Umbilical cord (tissue), 2 donors: ENCODE measurements around the gene BHLHE41. TPM values are rescaled to one million over a fixed set of nuclear protein-coding genes. Genes with fewer than 3 reads are reported as not detected.

Source experiments
- DNase-seq: peaks from one replicate; pipeline ENCODE4 v3.0.0-alpha.2; 2015; ENCODE audit warnings: low spot score
- total RNA-seq: library from RNA; depleted of rRNA; stranded (reverse); fragments of >200 nt; gene quantifications from one replicate; pipeline ENCODE4 v1.2.3, GENCODE V29; 2014; ENCODE audit warnings: low replicate concordance; ENCODE audit not compliant: insufficient read depth

The BHLHE41 gene
- total RNA-seq, 1 donor from 2014 or later: 7.9 TPM

- peak; percentile 52 for DNase-seq
Measured at GRCh38 chr12:26114720-26115401, 10.0 kb downstream of the BHLHE41 start.

GRCh38 chr12:26113853-26114719 is 10.8 kb downstream of the BHLHE41 start:
- DNase-seq: peak; percentile 97

GRCh38 chr12:26113181-26113654 is 11.6 kb downstream of the BHLHE41 start:
- no peak for DNase-seq

DNA sequence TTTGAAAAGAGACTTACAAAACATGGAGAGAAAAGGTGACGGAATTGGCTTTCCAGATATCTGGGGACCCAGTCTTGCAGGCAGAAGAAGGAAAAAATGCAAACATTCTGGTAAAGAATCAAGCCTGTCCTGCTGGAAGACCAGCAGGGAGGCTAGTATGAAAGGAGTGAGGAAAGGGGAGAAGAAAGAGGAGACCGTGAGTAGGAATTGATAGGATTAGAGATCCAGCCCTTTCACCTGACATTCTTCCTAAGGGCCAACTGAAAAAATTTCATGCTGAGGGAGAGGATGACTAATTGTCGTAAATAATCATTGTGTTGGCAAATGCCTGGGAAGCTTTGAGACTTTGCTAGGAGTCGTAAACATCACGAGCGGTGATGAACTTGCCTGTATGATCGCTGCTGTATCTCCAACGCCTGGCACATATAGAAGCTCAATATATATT is 12.1 kb downstream of the BHLHE41 start:
- DNase-seq: no peak

GRCh38 chr12:26112232-26112631 is 12.6 kb downstream of the BHLHE41 start:
- no peak for DNase-seq

DNA sequence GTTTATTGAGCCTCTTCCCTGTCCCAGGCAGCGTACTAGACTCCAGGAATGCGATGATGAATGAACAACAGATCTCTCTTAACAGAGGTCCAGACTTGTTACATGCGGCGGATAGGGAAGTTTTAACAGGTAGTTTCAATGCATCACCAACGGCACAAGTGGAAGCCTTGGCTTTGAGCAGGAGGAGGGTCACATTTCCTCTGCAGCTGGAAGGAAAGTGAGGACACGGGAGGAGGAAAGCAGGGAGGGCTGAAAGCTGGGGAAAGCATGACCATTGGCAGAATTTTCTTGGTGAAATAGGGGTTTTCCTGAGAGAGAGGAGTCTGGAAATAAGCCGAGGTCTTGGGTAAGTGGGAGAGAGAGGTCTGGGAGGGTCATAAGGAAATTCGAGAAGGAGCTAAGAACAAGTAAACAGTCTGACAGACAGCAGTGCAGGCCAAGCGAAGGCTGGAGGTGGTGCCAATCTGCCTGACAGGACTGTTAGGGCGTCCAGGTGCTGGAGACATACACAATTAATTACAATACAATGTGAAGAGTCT is 15.4 kb downstream of the BHLHE41 start:
- DNase-seq: no peak

DNA sequence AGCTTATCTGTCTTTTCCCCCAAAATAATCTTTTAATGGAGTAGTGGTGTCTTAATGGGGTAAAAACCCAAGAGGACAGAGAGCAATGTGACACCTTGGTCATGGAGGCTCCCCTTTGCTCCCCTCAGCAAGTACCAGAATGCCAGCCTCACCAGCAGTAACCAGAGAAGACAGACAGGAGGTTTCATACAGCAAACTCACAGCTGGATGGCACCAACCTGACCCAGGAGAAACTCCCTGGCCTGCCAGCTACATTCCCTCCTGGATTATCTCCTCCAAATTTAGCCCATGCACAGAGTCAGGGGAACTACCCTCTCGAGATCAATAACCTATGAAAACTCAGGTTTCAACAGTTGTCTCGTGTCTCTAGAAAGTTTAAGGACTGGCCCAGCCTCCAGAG is 15.9 kb downstream of the BHLHE41 start:
- no peak for DNase-seq

DNA sequence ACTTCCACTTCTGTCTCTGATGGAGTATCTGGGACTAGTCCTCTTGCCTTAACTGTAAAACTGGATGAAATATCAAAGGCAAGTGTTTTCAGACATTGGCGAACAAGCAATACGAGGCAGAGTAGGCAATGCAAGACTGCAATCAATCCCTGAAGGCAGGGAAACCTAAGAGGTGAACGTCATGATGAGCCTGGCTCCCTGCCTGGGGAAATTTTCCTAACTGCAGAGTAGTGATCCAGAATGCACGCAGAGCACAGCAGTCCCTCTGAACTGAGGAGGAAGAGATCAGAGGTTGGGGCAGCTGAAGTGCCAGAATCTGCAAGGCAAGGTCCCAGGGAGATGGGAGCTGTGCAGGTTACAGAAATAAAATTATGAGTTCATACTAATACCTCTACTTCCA is 18.5 kb downstream of the BHLHE41 start:
- DNase-seq: no peak

DNA sequence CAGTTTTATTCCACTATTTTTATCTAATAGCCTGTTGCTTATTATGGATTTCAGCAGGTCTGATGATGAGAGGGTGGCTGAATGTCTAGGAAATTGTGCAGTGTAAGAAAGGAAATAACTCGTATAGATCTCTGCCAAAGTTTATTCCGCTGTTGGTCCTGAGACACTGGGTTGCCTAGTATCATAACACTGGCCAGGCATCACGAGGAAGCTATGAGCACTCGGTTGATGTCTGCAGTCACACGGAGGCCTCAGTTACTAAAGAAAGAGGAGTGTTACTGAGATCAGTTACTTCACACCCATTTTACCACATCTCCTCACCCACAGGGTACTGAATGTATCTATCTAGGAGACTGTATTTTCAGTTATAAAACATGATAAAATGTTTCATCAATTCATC is 21.9 kb downstream of the BHLHE41 start:
- no peak for DNase-seq

GRCh38 chr12:26101763-26102162 is 23.1 kb downstream of the BHLHE41 start:
- no peak for DNase-seq

GRCh38 chr12:26101350-26101734 is 23.5 kb downstream of the BHLHE41 start:
- peak; percentile 68 for DNase-seq

DNA sequence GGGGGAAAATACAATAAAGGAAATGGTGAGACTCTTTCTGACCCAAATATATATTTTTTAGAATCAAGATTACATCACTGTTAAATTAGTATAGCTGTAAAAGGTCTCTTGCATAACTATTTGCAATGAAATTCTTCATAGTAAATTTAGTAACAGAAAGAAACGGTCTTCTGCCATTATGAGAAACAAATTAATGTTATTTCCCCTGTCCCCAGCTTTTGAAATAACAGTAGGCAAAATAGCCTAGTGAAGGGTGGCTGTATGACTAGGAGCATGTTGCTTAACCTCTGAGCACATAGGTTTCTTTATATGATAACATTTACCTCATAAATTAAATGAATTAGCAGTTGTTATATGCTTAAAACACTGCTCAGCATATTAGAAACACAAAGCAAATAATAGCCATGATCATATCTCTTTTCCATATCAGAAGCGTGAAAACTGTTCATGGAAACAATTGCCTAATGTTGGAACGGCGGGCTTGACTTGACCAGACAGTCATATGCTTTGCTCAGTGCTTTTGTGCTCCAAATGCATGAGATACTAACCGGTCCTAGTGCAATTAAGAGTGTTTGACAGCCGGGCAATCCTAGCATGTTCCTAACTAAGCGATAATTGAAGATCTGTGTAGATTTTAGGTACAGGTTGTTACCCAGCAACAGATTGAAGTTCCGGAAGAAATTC is 24.0 kb downstream of the BHLHE41 start:
- DNase-seq: no peak

- DNase-seq: peak; percentile 82
Measured at GRCh38 chr12:26097046-26097878, 27.6 kb downstream of the BHLHE41 start.

DNA sequence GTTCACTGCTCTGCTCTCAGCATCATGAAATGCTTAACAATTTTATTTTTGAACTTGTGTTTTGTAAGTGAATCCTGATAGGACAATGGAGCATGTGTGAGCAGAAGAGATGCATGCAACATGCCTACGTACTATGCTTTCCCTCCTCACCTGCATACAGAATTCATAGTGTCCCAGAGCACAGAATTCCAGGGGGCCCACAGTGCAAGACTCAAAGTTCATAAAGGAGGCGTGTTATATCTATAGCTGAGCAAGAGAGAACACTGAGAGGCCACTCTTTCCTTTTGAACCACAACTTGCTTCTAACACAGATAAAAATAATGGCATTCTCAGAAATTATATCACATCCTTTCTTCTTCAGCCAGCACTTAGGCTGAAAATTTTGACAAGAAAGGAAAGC is 28.8 kb downstream of the BHLHE41 start:
- DNase-seq: no peak

GRCh38 chr12:26095186-26095585 is 29.7 kb downstream of the BHLHE41 start:
- no peak for DNase-seq

DNA sequence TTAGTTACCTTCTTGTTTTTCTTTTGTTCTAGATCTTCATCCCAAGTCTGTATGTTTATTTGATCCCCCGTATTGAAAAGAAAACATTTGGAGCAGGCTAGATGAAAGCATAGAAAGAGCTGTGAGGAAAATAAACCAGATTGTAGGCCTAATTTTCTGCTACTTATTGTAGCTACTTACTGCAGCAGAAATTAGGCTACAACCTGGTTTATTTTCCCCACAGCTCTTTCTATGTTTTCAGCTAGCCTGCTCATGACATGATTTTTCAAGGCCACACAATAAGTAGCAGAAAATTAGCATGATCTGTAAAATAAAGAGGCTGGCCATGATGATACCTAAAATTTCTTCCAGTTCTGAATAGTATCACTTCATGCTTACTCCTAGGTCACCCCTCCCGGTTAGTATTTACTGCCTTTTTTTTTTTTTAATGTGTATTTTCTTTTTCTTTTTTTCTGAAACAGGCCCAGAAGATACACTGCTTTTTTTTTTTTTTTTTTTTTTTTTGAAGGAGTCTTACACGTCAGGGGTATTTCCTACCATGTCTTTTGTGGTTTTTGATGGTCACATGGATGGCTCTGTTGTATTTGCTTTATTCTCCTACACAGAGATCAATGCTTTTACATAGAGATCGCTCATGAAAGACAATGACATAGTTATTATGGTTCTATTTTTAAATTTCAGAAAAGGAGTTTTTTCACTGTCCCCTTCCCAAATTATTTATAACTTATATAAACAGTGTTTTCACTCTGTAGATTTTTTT is 32.3 kb downstream of the BHLHE41 start:
- DNase-seq: no peak

- peak; percentile 25 for DNase-seq
Measured at GRCh38 chr12:26091822-26092221, 33.0 kb downstream of the BHLHE41 start.

DNA sequence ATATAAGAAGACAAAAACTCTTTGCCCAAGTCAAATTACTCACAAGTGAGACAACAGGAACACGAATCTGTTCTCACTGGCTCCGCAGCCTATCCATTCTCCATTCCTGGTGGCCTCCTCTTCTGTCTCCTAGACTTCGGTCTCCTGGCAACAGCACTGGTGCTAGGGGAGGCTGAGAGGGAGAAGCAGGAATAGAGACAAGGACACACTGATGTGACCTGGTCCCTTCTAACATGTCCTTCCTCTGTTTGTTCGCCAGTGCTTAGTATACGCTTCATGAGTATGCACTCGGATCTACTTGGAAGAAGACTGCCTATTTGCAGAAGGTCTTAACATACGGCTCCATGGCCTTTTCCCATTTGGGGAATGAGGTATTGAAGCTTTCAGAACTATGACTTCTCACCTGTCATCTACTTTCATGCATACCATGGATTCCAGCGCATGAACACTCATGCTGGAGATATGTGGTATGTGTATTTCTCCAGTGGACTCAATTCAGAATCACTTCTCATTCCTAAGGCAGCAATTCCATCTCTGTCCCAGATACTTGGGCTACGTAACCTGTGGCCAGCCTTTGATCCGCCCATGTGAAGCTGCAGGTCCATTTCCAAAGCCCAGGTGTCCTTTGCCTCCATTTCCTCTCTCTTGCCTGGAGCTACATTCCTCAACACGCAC is 33.9 kb downstream of the BHLHE41 start:
- DNase-seq: no peak

GRCh38 chr12:26088998-26089397 is 35.8 kb downstream of the BHLHE41 start:
- no peak for DNase-seq

GRCh38 chr12:26086936-26087335 is 37.9 kb downstream of the BHLHE41 start:
- no peak for DNase-seq
